ENCODE results near the gene WWOX. TPM values are rescaled to one million over a fixed set of nuclear protein-coding genes. Genes with fewer than 3 reads are reported as not detected.

The WWOX gene
- total RNA-seq, 1 donor from 2014 or later: 19.2 TPM

- DNase-seq (no peak), ATAC-seq (no peak)
- Histone ChIP-seq H3K27ac (no peak overlapping the region), H3K4me3 (no peak overlapping the region), H3K36me3 (no peaks in the 10 kb centered on the region), H3K9me3 (no peaks in the 10 kb centered on the region), H3K27me3 (ENCODE audit: low read depth) (no peaks in the 10 kb centered on the region), H3K4me1 (no peaks in the 10 kb centered on the region)
- intact Hi-C loops (cut with DNase I): no loop called here
- TF ChIP-seq, protein P1, sequence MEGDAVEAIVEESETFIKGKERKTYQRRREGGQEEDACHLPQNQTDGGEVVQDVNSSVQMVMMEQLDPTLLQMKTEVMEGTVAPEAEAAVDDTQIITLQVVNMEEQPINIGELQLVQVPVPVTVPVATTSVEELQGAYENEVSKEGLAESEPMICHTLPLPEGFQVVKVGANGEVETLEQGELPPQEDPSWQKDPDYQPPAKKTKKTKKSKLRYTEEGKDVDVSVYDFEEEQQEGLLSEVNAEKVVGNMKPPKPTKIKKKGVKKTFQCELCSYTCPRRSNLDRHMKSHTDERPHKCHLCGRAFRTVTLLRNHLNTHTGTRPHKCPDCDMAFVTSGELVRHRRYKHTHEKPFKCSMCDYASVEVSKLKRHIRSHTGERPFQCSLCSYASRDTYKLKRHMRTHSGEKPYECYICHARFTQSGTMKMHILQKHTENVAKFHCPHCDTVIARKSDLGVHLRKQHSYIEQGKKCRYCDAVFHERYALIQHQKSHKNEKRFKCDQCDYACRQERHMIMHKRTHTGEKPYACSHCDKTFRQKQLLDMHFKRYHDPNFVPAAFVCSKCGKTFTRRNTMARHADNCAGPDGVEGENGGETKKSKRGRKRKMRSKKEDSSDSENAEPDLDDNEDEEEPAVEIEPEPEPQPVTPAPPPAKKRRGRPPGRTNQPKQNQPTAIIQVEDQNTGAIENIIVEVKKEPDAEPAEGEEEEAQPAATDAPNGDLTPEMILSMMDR (IDR thresholded peaks at IDR 0.05): no peak
Observed at GRCh38 chr16:79150151-79150550, 1050.7 kb downstream of the WWOX start.

- Histone ChIP-seq H3K36me3 (no peaks in the 10 kb centered on the region), H3K27me3 (ENCODE audit: low read depth) (no peaks in the 10 kb centered on the region), H3K9me3 (no peaks in the 10 kb centered on the region), H3K4me1 (no peaks in the 10 kb centered on the region), H3K27ac (no peak overlapping the region), H3K4me3 (no peak overlapping the region)
- ATAC-seq (no peak), DNase-seq (no peak)
- TF ChIP-seq, protein P1 (IDR thresholded peaks at IDR 0.05): no peak
- intact Hi-C loops (cut with DNase I): no loop called here
Observed at GRCh38 chr16:79150632-79151310, 1051.3 kb downstream of the WWOX start.

DNA sequence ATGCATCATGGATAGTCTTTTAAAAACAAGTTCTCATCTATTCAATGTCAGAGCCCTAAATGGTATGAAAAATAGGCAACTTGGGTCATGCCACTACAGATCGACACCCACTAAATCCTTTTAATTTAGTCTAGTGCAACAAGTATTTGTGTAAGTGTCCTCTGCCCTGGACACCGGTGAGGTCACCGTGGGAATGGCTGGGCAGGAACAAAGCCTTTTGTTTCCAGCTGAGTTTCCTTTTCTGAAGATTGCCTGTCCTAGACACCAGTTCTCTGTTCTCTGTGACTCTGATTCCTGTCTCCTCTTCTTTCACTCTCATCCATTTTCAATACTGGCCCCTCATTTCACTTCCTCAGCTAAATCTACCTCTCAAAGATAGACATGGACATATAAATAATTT lies 1054.6 kb downstream of the WWOX start:
- intact Hi-C loops (cut with DNase I): no loop called here
- Histone ChIP-seq H3K27me3 (ENCODE audit: low read depth) (no peaks in the 10 kb centered on the region), H3K4me1 (no peaks in the 10 kb centered on the region), H3K9me3 (no peaks in the 10 kb centered on the region), H3K36me3 (no peaks in the 10 kb centered on the region), H3K27ac (no peak overlapping the region), H3K4me3 (no peak overlapping the region)
- ATAC-seq (no peak), DNase-seq (no peak)
- TF ChIP-seq, protein P1 (IDR thresholded peaks at IDR 0.05): no peak

DNA sequence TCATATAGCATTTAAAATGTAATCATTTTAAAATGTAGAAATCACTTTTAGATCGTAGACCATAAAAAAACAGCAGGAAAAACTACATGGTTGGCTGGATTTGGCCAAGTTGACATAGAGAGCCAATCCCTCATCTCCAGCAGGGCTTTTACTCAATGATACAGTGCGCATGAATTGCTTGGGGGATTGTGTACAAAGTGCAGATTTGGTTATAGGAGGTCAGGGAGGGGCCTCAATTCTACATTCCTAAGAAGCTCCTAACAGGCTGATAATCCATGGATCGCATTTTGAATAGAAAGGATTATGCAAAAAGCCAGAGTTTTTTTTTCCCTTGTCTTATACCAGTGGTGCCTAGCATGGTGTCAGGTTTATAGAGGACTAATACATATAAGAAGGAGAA lies 1056.0 kb downstream of the WWOX start:
- DNase-seq (no peak), ATAC-seq (no peak)
- Histone ChIP-seq H3K9me3 (no peaks in the 10 kb centered on the region), H3K36me3 (no peaks in the 10 kb centered on the region), H3K4me3 (no peak overlapping the region), H3K27ac (no peak overlapping the region), H3K4me1 (no peaks in the 10 kb centered on the region), H3K27me3 (ENCODE audit: low read depth) (no peaks in the 10 kb centered on the region)
- intact Hi-C loops (cut with DNase I): no loop called here
- TF ChIP-seq, protein P1 (IDR thresholded peaks at IDR 0.05): no peak

DNA sequence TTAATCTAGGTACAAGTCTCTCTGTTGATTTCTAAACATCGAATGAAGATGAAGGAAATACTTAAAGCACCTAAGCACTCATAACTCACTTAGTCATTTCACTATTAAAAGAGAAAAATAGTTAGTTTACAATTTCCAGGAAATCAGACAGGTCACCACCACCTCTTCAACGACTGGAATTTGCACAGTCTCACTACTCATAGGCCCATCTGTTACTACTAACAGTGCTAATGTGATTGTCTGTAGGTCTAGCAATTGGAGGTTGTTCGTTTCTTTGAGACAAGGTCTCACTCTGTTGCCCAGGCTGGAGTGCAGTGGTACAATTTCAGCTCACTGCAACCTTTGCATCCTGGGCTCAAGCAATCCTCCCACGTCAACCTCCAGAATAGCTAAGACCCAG lies 1056.5 kb downstream of the WWOX start:
- DNase-seq: no peak
- no peak for ATAC-seq
- no peaks in the 10 kb centered on the region for H3K9me3 ChIP-seq
- TF ChIP-seq, protein P1 (IDR thresholded peaks at IDR 0.05): no peak
- no peak overlapping the region for H3K27ac ChIP-seq
- intact Hi-C loops (cut with DNase I): no loop called here
- H3K27me3 ChIP-seq (ENCODE audit: low read depth): no peaks in the 10 kb centered on the region
- H3K4me1 ChIP-seq: no peaks in the 10 kb centered on the region
- no peak overlapping the region for H3K4me3 ChIP-seq
- no peaks in the 10 kb centered on the region for H3K36me3 ChIP-seq

Data from lower lobe of right lung (tissue), 2 donors.